ENCODE data around the gene DCC.

DCC gene

DNA sequence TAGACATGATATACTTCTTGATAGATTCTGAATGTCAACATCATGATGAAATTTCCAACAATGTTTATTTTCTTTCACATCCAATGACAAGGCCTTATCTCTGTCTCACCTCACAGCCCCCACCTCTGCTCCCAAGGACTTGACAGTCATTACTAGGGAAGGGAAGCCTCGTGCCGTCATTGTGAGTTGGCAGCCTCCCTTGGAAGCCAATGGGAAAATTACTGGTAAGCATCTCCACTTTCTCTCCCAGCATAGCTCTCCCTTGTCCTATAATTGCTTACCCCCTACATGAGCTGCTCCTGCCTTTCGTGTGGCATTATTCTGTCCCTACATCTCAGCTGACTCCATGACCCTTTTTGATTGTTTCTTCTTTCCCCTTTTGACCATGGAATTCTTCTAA, 1062.7 kb downstream of the DCC start:
- H4K20me1 ChIP-seq (ENCODE audit: insufficient read depth, low read length, poor library complexity, severe bottlenecking) = no peaks in the 10 kb centered on the region
- H3K79me2 ChIP-seq (ENCODE audit: insufficient read depth, low read length) = no peaks in the 10 kb centered on the region
- H3K9me3 ChIP-seq (ENCODE audit: insufficient read depth, low read depth, low read length) = no peaks in the 10 kb centered on the region
- TF ChIP-seq, protein P1, sequence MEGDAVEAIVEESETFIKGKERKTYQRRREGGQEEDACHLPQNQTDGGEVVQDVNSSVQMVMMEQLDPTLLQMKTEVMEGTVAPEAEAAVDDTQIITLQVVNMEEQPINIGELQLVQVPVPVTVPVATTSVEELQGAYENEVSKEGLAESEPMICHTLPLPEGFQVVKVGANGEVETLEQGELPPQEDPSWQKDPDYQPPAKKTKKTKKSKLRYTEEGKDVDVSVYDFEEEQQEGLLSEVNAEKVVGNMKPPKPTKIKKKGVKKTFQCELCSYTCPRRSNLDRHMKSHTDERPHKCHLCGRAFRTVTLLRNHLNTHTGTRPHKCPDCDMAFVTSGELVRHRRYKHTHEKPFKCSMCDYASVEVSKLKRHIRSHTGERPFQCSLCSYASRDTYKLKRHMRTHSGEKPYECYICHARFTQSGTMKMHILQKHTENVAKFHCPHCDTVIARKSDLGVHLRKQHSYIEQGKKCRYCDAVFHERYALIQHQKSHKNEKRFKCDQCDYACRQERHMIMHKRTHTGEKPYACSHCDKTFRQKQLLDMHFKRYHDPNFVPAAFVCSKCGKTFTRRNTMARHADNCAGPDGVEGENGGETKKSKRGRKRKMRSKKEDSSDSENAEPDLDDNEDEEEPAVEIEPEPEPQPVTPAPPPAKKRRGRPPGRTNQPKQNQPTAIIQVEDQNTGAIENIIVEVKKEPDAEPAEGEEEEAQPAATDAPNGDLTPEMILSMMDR (conservative IDR thresholded peaks at IDR 0.05; ENCODE audit: low read length) = no peak
- TF ChIP-seq EZH2phosphoT487 (IDR thresholded peaks at IDR 0.05; ENCODE audit: borderline replicate concordance) = no peak
- no peak overlapping the region for H3K4me2 ChIP-seq (ENCODE audit: low read depth, low read length, poor library complexity, severe bottlenecking)
- H2AFZ ChIP-seq (ENCODE audit: low read length) = no peak overlapping the region
- H3K4me3 ChIP-seq (ENCODE audit: low read length, poor library complexity, severe bottlenecking) = no peak overlapping the region
- H3K27me3 ChIP-seq (ENCODE audit: insufficient read depth, low read length, poor library complexity, severe bottlenecking) = no peaks in the 10 kb centered on the region
- H3K9ac ChIP-seq (ENCODE audit: low read depth, low read length, poor library complexity, severe bottlenecking) = no peak overlapping the region
- H3K36me3 ChIP-seq (ENCODE audit: insufficient read depth, low read length) = no peaks in the 10 kb centered on the region
- H3F3A ChIP-seq (ENCODE audit: low read depth) = no peaks in the 10 kb centered on the region
- no peaks in the 10 kb centered on the region for H3K4me1 ChIP-seq (ENCODE audit: insufficient read depth, low read length, poor library complexity, severe bottlenecking)
- no peaks in the 10 kb centered on the region for H3K9me2 ChIP-seq (replicated peaks; ENCODE audit: low read depth, low read length)

DNA sequence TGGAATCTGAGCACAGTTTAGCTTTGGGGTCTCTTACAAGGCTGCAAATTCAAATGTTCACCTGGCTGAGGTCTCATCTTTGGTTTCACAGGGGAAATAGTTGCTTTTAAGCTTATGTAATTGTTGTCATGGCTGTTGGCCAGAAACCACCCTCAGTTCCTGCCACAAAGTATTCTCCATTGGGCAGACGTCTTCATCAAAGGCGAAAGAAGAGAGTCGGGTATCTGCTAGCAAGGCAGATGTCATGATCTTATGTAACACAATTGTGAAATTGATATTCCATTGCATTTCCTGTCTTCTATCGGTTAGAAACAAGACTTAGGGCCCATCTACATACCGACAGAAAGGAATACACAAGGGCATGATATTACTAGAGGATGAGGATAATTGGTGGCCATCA, 1068.3 kb downstream of the DCC start:
- Histone ChIP-seq H3K36me3 (ENCODE audit: insufficient read depth, low read length) (no peaks in the 10 kb centered on the region), H3K9ac (ENCODE audit: low read depth, low read length, poor library complexity, severe bottlenecking) (no peak overlapping the region), H3F3A (ENCODE audit: low read depth) (no peaks in the 10 kb centered on the region), H3K4me3 (ENCODE audit: low read length, poor library complexity, severe bottlenecking) (no peak overlapping the region), H2AFZ (ENCODE audit: low read length) (no peak overlapping the region), H3K79me2 (ENCODE audit: insufficient read depth, low read length) (no peaks in the 10 kb centered on the region), H3K9me3 (ENCODE audit: insufficient read depth, low read depth, low read length) (no peaks in the 10 kb centered on the region), H4K20me1 (ENCODE audit: insufficient read depth, low read length, poor library complexity, severe bottlenecking) (no peaks in the 10 kb centered on the region), H3K4me2 (ENCODE audit: low read depth, low read length, poor library complexity, severe bottlenecking) (no peak overlapping the region), H3K9me2 (replicated peaks; ENCODE audit: low read depth, low read length) (no peaks in the 10 kb centered on the region), H3K4me1 (ENCODE audit: insufficient read depth, low read length, poor library complexity, severe bottlenecking) (no peaks in the 10 kb centered on the region), H3K27me3 (ENCODE audit: insufficient read depth, low read length, poor library complexity, severe bottlenecking) (no peaks in the 10 kb centered on the region)
- TF ChIP-seq, protein P1 (conservative IDR thresholded peaks at IDR 0.05; ENCODE audit: low read length) = no peak
- TF ChIP-seq EZH2phosphoT487 (IDR thresholded peaks at IDR 0.05; ENCODE audit: borderline replicate concordance) = no peak

- H3K79me2 ChIP-seq (ENCODE audit: insufficient read depth, low read length) = no peaks in the 10 kb centered on the region
Measured at GRCh38 chr18:53411511-53411910, 1071.5 kb downstream of the DCC start.

More at GRCh38 chr18:53411511-53411910, 1071.5 kb downstream of the DCC start:
- Histone ChIP-seq H4K20me1 (ENCODE audit: insufficient read depth, low read length, poor library complexity, severe bottlenecking) (no peaks in the 10 kb centered on the region), H3K36me3 (ENCODE audit: insufficient read depth, low read length) (no peaks in the 10 kb centered on the region), H3F3A (ENCODE audit: low read depth) (no peaks in the 10 kb centered on the region), H3K9me3 (ENCODE audit: insufficient read depth, low read depth, low read length) (no peaks in the 10 kb centered on the region), H3K9me2 (replicated peaks; ENCODE audit: low read depth, low read length) (no peaks in the 10 kb centered on the region), H3K4me2 (ENCODE audit: low read depth, low read length, poor library complexity, severe bottlenecking) (no peak overlapping the region), H3K4me1 (ENCODE audit: insufficient read depth, low read length, poor library complexity, severe bottlenecking) (no peaks in the 10 kb centered on the region), H3K9ac (ENCODE audit: low read depth, low read length, poor library complexity, severe bottlenecking) (no peak overlapping the region), H3K4me3 (ENCODE audit: low read length, poor library complexity, severe bottlenecking) (no peak overlapping the region), H2AFZ (ENCODE audit: low read length) (no peak overlapping the region), H3K27me3 (ENCODE audit: insufficient read depth, low read length, poor library complexity, severe bottlenecking) (no peaks in the 10 kb centered on the region)
- TF ChIP-seq EZH2phosphoT487 (IDR thresholded peaks at IDR 0.05; ENCODE audit: borderline replicate concordance) = no peak
- TF ChIP-seq, protein P1 (conservative IDR thresholded peaks at IDR 0.05; ENCODE audit: low read length) = no peak

Measured in Loucy (cell line).